WTC11 (cell line): ENCODE measurements around the gene ZNF804A. TPM values are rescaled to one million over a fixed set of nuclear protein-coding genes. Genes with fewer than 3 reads are reported as not detected.

Experiments used
- ATAC-seq: fragments of 200-7000 bp; cut with Tn5 transposase; 2 replicates; pipeline ENCODE4 v1.10.0; 2021; ENCODE audit warnings: mild to moderate bottlenecking, moderate library complexity
- CTCF ChIA-PET: fragments of 300-600 bp; sonication (Branson Sonifier 250); formaldehyde crosslinking; loops from one replicate; lab custom pipeline; 2021; ENCODE audit warnings: antibody characterized with exemption; lab: Charles Lee
- POLR2A ChIA-PET: fragments of 350-600 bp; sonication (Branson Sonifier 250); formaldehyde crosslinking; loops from one replicate; lab custom pipeline; 2021; ENCODE audit warnings: antibody characterized with exemption; lab: Charles Lee
- DNase-seq: peaks from one replicate; pipeline ENCODE4 v3.0.0; 2021; ENCODE audit warnings: low spot score
- H3K27ac Mint-ChIP-seq: 2 replicates; pipeline ENCODE4 v1.8.0; 2021; ENCODE audit warnings: mixed read lengths
- H3K27me3 Mint-ChIP-seq: 2 replicates; pipeline ENCODE4 v1.8.0; 2021; ENCODE audit warnings: low read depth, mild to moderate bottlenecking, moderate library complexity, mixed read lengths
- H3K36me3 Mint-ChIP-seq: 2 replicates; pipeline ENCODE4 v1.8.0; 2021; ENCODE audit warnings: mixed read lengths
- H3K4me1 Mint-ChIP-seq: 2 replicates; pipeline ENCODE4 v1.8.0; 2022; ENCODE audit warnings: mixed read lengths
- H3K4me3 Mint-ChIP-seq: 2 replicates; pipeline ENCODE4 v1.8.0; 2021; ENCODE audit warnings: mild to moderate bottlenecking, moderate library complexity, mixed read lengths
- H3K9me3 Mint-ChIP-seq: 2 replicates; pipeline ENCODE4 v1.8.0; 2021; ENCODE audit warnings: mixed read lengths
- FOXK1 ChIP-seq: sonication (generic); formaldehyde crosslinking; IDR thresholded peaks from 2 replicates; pipeline ENCODE4 v1.8.0; 2022; ENCODE audit warnings: mild to moderate bottlenecking, moderate library complexity, missing genetic modification reagents
- FOXP1 ChIP-seq: sonication (generic); formaldehyde crosslinking; IDR thresholded peaks from 2 replicates; pipeline ENCODE4 v1.8.0; 2022; ENCODE audit warnings: missing genetic modification reagents, mild to moderate bottlenecking, moderate library complexity, borderline replicate concordance
- GABPB1 ChIP-seq: sonication (generic); formaldehyde crosslinking; IDR thresholded peaks from 2 replicates; pipeline ENCODE4 v1.8.1; 2023; ENCODE audit warnings: mild to moderate bottlenecking, missing genetic modification reagents
- JUN ChIP-seq: sonication (generic); formaldehyde crosslinking; IDR thresholded peaks from 2 replicates; pipeline ENCODE4 v1.8.0; 2023; ENCODE audit warnings: mild to moderate bottlenecking, missing genetic modification reagents
- SMAD3 ChIP-seq: sonication (generic); formaldehyde crosslinking; IDR thresholded peaks from 2 replicates; pipeline ENCODE4 v1.8.0; 2022; ENCODE audit warnings: missing genetic modification reagents, mild to moderate bottlenecking, borderline replicate concordance
- SMAD4 ChIP-seq: sonication (generic); formaldehyde crosslinking; IDR thresholded peaks from 2 replicates; pipeline ENCODE4 v1.8.0; 2022; ENCODE audit warnings: mild to moderate bottlenecking, missing genetic modification reagents
- ZNF219 ChIP-seq: sonication (generic); formaldehyde crosslinking; IDR thresholded peaks from 2 replicates; pipeline ENCODE4 v1.8.0; 2023; ENCODE audit warnings: missing genetic modification reagents, mild to moderate bottlenecking, borderline replicate concordance
- ZNF263 ChIP-seq: sonication (generic); formaldehyde crosslinking; IDR thresholded peaks from 2 replicates; pipeline ENCODE4 v1.8.1; 2022; ENCODE audit warnings: low read depth, mild to moderate bottlenecking, moderate library complexity, missing genetic modification reagents
- ZNF671 ChIP-seq: fragments of 250-450 bp; sonication (Bioruptor Pico); IDR thresholded peaks from 2 replicates; pipeline ENCODE4 v1.8.0; 2021; ENCODE audit warnings: mild to moderate bottlenecking
- total RNA-seq: library from RNA; stranded (reverse); gene quantifications from 3 replicates; pipeline ENCODE4 v1.2.3, GENCODE V29; 2021
- TF ChIP-seq, protein P1 (sequence below): sonication (generic); formaldehyde crosslinking; IDR thresholded peaks from 2 replicates; pipeline ENCODE4 v1.8.0; 2023; ENCODE audit warnings: missing genetic modification reagents, mild to moderate bottlenecking, borderline replicate concordance
- TF ChIP-seq, protein P2 (sequence below): sonication (generic); formaldehyde crosslinking; IDR thresholded peaks from 2 replicates; pipeline ENCODE4 v1.8.1; 2022; ENCODE audit warnings: missing genetic modification reagents, borderline replicate concordance
- TF ChIP-seq, protein P3 (sequence below): sonication (generic); formaldehyde crosslinking; IDR thresholded peaks from 2 replicates; pipeline ENCODE4 v1.8.0; 2023; ENCODE audit warnings: missing genetic modification reagents
- TF ChIP-seq, protein P4 (sequence below): sonication (generic); formaldehyde crosslinking; IDR thresholded peaks from 2 replicates; pipeline ENCODE4 v1.8.0; 2022; ENCODE audit warnings: mild to moderate bottlenecking, missing genetic modification reagents

The ZNF804A gene
- total RNA-seq, 1 experiment from 2014 or later, result not detected

DNA sequence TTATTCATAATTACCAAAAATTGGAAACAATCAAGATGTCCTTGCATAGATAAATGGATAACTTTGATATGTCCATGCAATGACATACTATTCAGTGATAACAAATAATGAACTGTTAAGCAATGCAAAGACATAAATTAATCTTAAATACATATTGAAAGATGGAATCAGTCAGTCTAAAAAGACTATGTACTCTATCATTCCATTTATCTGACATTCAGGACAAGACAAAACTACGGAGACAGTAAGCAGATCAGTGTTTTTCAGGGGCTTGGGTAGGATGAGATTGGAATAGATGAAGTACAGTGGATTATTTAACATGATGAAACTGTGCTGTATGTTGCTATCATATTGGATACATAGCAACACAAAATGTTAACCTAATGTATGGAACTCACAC, 21.3 kb upstream of the ZNF804A start:
- CTCF ChIA-PET, result no interaction called here

DNA sequence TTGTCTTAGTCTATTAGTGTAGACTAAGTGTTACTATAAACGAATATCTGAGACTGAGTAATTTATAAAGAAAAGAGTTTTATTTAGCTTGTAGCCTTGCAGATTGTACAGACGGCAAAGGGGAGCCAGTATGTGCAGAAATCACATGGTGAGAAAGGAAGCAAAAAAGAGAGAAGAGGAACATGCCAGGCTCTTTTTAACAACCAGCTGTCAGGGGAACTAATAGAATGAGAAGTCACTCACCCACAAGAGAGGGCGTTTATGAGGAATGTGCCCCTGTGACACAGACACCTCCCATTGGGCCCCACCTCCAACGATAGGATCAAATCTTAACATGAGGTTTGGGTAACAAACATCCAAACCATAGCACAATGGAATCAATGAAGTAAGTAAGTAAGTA, 20.6 kb upstream of the ZNF804A start:
- POLR2A ChIA-PET, result no interaction called here
- no peak overlapping the region for H3K4me3 Mint-ChIP-seq
- TF ChIP-seq SMAD3 (CRISPR knock-in tag) (no peak), ZNF263 (no peak), GABPB1 (no peak), ZNF671 (CRISPR knock-in tag) (no peak), FOXP1 (CRISPR knock-in tag) (no peak), SMAD4 (CRISPR knock-in tag) (no peak)
- TF ChIP-seq, protein P1, sequence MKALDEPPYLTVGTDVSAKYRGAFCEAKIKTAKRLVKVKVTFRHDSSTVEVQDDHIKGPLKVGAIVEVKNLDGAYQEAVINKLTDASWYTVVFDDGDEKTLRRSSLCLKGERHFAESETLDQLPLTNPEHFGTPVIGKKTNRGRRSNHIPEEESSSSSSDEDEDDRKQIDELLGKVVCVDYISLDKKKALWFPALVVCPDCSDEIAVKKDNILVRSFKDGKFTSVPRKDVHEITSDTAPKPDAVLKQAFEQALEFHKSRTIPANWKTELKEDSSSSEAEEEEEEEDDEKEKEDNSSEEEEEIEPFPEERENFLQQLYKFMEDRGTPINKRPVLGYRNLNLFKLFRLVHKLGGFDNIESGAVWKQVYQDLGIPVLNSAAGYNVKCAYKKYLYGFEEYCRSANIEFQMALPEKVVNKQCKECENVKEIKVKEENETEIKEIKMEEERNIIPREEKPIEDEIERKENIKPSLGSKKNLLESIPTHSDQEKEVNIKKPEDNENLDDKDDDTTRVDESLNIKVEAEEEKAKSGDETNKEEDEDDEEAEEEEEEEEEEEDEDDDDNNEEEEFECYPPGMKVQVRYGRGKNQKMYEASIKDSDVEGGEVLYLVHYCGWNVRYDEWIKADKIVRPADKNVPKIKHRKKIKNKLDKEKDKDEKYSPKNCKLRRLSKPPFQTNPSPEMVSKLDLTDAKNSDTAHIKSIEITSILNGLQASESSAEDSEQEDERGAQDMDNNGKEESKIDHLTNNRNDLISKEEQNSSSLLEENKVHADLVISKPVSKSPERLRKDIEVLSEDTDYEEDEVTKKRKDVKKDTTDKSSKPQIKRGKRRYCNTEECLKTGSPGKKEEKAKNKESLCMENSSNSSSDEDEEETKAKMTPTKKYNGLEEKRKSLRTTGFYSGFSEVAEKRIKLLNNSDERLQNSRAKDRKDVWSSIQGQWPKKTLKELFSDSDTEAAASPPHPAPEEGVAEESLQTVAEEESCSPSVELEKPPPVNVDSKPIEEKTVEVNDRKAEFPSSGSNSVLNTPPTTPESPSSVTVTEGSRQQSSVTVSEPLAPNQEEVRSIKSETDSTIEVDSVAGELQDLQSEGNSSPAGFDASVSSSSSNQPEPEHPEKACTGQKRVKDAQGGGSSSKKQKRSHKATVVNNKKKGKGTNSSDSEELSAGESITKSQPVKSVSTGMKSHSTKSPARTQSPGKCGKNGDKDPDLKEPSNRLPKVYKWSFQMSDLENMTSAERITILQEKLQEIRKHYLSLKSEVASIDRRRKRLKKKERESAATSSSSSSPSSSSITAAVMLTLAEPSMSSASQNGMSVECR (CRISPR knock-in tag), result no peak
- TF ChIP-seq, all 79 proteins: peak for 0
- no peak overlapping the region for H3K27ac Mint-ChIP-seq
- no peaks in the 10 kb centered on the region for H3K27me3 Mint-ChIP-seq
- no peaks in the 10 kb centered on the region for H3K4me1 Mint-ChIP-seq
- CTCF ChIA-PET, result no interaction called here
- no peaks in the 10 kb centered on the region for H3K36me3 Mint-ChIP-seq
- ATAC-seq (no peak), DNase-seq (no peak)
- no peaks in the 10 kb centered on the region; the same call in 1 of the 2 replicates for H3K9me3 Mint-ChIP-seq

More for the DNA sequence above, 21.3 kb upstream of the ZNF804A start:
- Mint-ChIP-seq H3K27ac (no peak overlapping the region), H3K9me3 (no peaks in the 10 kb centered on the region; the same call in 1 of the 2 replicates), H3K36me3 (no peaks in the 10 kb centered on the region), H3K4me1 (no peaks in the 10 kb centered on the region), H3K27me3 (no peaks in the 10 kb centered on the region), H3K4me3 (no peak overlapping the region)
- POLR2A ChIA-PET, result no interaction called here
- DNase-seq, result no peak
- no peak for TF ChIP-seq ZNF219 (CRISPR knock-in tag)
- no peak for ATAC-seq

DNA sequence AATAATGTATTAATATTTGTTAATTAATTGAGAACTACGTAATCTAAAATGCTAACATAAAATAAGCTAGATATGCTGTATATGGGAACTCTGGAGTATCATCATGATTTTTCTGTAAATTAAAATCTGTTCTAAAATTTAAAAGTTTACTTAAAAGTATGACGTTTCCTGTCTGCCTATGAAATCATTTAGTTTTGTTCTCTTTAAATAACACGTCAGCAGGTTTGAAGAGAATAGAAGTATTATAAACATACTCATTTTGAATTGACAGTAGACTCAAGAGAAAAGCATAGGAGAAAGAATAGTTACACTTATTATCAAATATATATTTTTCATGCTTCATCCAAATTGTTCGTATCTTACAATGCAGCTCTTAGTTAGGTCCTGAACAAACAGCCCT, 19.1 kb upstream of the ZNF804A start:
- no peak overlapping the region for H3K27ac Mint-ChIP-seq
- no peaks in the 10 kb centered on the region for H3K4me1 Mint-ChIP-seq
- ChIA-PET POLR2A (no interaction called here), CTCF (no interaction called here)
- no peaks in the 10 kb centered on the region for H3K36me3 Mint-ChIP-seq
- no peaks in the 10 kb centered on the region; the same call in 1 of the 2 replicates for H3K9me3 Mint-ChIP-seq
- H3K27me3 Mint-ChIP-seq, result no peaks in the 10 kb centered on the region
- no peak for TF ChIP-seq JUN (CRISPR knock-in tag)
- TF ChIP-seq, protein P2, sequence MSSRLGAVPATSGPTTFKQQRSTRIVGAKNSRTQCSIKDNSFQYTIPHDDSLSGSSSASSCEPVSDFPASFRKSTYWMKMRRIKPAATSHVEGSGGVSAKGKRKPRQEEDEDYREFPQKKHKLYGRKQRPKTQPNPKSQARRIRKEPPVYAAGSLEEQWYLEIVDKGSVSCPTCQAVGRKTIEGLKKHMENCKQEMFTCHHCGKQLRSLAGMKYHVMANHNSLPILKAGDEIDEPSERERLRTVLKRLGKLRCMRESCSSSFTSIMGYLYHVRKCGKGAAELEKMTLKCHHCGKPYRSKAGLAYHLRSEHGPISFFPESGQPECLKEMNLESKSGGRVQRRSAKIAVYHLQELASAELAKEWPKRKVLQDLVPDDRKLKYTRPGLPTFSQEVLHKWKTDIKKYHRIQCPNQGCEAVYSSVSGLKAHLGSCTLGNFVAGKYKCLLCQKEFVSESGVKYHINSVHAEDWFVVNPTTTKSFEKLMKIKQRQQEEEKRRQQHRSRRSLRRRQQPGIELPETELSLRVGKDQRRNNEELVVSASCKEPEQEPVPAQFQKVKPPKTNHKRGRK (CRISPR knock-in tag), result no peak
- TF ChIP-seq, protein P3, sequence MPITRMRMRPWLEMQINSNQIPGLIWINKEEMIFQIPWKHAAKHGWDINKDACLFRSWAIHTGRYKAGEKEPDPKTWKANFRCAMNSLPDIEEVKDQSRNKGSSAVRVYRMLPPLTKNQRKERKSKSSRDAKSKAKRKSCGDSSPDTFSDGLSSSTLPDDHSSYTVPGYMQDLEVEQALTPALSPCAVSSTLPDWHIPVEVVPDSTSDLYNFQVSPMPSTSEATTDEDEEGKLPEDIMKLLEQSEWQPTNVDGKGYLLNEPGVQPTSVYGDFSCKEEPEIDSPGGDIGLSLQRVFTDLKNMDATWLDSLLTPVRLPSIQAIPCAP (CRISPR knock-in tag), result no peak
- TF ChIP-seq, protein P4, sequence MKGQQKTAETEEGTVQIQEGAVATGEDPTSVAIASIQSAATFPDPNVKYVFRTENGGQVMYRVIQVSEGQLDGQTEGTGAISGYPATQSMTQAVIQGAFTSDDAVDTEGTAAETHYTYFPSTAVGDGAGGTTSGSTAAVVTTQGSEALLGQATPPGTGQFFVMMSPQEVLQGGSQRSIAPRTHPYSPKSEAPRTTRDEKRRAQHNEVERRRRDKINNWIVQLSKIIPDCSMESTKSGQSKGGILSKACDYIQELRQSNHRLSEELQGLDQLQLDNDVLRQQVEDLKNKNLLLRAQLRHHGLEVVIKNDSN, result no peak
- TF ChIP-seq FOXK1 (CRISPR knock-in tag), result no peak
- TF ChIP-seq, all 79 proteins: peak for 0
- H3K4me3 Mint-ChIP-seq, result no peak overlapping the region
- ATAC-seq (no peak), DNase-seq (no peak)
